Raji (cell line): Measurements from ENCODE around the gene PHOX2A.

Experiments
- POLR2A ChIP-seq: IDR thresholded peaks from 2 replicates; pipeline ENCODE4 v1.6.1; 2011; ENCODE audit warnings: low read depth, low read length, control low read depth; ENCODE audit not compliant: insufficient read depth

PHOX2A gene

DNA sequence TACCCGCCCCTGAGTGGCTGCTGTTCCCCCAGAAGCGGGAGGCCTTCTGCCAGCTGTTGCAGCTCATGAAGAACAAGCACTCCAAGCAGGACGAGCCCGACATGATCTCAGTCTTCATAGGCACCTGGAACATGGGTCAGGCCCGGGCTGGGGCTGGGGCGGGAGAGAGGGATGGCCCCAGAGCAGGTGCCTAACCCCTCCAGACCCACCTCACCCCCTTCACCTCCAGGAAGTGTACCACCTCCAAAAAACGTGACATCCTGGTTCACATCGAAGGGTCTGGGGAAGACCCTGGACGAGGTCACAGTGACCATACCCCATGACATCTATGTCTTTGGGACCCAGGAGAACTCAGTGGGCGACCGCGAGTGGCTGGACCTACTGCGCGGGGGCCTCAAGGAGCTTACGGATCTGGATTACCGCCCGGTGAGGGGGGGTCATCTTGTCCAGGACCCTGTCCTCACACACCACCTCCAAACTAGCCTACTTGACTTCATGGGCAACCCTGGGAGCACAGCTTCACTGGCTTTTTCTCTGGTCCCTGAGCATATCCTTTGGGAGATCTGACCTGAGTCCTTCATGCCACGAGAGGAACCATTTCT, 13.1 kb downstream of the PHOX2A start:
- no peak for TF ChIP-seq POLR2A

- no peak for TF ChIP-seq POLR2A
These were observed 13.8 kb downstream of the PHOX2A start for GRCh38 chr11:72229925-72230763.

GRCh38 chr11:72229336-72229924, 14.5 kb downstream of the PHOX2A start:
- no peak for TF ChIP-seq POLR2A

DNA sequence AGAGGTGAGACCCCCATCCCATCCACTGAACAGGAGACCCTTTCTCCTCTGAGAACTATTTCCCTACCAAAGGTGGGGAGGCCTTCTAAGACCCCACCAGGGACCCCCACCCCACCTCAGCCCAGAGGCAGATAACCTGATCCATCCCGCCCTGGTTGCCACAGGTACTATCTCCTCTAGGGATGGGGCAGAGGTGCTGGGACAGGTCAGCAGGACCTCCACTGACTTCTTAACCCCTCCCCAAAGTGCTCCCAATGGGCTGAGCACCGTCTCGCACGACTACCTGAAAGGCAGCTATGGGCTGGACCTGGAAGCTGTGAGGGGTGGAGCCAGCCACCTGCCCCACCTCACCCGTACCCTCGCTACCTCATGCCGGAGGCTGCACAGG, 15.1 kb downstream of the PHOX2A start:
- TF ChIP-seq POLR2A = no peak

GRCh38 chr11:72228229-72228843, 15.6 kb downstream of the PHOX2A start:
- no peak for TF ChIP-seq POLR2A

DNA sequence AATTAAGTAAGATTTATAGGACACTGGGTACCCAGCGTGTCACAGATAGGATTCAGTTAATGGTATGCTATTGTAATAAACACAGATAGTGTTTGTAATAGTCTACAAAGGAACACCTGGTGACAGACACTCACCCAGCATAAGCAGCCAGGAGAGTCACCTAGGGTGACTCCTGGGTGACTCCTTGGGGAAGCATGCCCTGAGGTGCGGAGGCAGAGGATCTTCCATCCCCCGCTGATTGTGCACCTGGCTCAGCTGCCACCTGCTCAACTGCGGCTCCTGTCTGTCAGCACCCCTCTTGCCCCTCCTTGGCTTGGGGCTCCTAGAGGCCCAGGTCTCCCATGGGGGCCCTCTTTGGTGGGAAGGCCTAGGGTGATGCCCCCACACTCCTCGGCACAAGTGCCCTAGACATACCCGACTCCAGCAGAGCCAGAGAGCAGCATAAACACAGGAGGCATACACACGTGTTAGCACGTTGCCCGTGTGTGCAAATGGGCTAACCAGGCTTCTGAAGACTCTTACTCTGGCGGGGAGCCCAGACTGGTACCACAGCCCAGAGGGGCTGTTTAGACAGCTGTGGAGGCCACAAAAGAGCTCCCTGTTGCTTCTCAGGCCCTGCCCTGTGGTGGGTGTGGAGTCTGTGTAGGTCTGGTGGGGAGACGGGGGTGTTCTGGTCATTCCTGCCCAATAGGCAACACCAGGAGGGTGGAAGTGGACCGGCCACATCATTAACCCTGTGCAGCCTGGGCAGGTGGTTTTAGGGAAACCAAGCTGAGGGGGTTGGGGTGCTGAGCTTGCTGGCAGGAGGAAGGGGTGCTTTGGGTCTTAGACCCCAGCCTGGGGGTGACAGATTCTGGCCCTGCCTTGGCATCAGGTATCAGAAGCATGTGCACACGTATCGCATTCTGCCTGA, 16.4 kb downstream of the PHOX2A start:
- no peak for TF ChIP-seq POLR2A

DNA sequence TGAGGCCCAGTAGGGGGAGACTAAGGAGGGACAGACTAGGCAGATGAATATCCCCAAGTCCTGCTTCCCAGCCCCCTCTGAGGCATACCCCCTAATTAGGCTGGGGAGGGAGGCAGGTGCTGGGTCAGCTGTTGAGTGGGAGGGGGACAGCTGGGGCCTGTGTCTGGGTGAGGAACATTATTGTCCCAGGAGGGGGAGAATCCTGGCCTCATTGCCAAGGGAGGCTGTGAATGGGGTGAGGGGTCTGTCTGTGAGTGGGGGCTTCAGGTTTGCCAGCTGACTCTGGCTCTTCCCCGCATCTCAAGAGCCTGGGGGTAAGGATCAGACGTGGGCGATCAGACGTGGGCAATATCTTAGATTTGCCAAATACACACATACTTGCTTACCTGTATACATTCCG, 17.3 kb downstream of the PHOX2A start:
- TF ChIP-seq POLR2A = no peak

DNA sequence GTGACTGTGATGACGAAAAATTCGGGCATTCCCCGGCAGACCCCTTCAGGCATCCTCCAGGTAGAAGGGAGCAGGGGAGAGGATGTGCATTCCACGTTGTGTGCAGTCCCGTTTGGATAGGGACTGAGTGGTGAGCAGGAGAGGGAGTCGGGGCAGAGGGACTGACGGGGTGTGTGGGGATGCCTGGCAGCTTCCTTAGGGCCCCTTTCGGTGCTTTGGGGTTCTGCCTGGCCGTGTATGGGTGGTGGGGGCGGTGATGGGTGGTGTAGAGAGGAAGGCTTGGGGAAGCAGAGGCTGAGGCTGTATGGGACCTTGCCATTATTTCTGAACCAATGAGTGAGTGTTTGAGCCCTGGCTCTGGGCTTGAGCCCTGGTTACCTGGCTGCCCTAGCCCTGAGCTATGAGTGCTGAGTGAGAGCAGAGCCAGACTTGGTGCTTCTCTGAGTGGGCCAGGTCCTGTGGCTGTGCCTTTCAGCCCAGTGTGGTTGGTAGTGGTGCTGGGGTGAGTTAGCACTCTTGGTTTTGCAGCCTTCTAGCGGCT, 18.5 kb downstream of the PHOX2A start:
- peak; percentile 17 for TF ChIP-seq POLR2A

GRCh38 chr11:72224564-72225410, 19.2 kb downstream of the PHOX2A start, which contains the start of gene INPPL1:
Gene INPPL1, plus strand, starts transcription at chr11:72224767. Its CDS starts 218 bp downstream, at chr11:72224985.
- peak; percentile 39 for TF ChIP-seq POLR2A

GRCh38 chr11:72223615-72224563, 20.1 kb downstream of the PHOX2A start:
- TF ChIP-seq POLR2A = no peak; the same call in 1 of the 2 replicates

DNA sequence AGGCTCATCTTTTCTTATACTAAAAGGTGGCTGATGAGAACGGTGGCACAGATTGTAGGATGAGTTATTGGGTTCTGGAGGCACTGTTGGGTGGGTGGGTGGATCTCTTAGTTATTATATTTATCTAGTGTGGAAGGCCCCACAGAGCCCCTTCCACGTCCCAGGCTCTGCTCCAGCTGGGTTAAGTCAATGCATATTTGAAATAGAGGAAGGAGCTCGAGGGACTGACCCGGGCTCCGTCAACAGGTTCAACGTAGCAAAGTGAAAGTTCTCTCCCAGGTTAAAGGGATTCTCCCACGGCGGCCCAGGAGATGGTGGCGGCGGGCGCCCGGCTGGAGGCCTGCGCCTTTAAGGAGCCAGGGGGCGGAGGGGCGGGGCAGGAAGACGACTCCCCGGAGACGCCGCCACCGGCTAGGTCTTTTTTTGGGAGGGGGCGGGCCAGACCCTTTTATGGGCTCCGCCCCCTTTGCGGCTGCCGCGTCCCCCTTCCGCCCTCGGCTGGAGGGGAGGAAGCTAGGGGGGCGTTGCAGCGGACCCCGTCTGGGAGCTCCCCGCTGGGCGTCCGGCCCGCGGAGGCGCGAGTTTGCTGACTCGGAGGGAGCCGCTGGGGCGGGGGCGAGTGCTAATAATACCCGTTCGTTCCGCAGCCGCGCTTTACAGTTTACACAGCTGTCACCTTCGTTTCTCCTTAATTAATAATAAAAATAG, 20.9 kb downstream of the PHOX2A start:
- peak; percentile 67 for TF ChIP-seq POLR2A
